Regular cardiac myocyte (primary cell): ENCODE results near the gene MAGOH. TPM values are rescaled to one million over a fixed set of nuclear protein-coding genes. Genes with fewer than 3 reads are reported as not detected.

ENCODE experiments used
- total RNA-seq: library from RNA; depleted of rRNA; stranded (reverse); fragments of >200 nt; gene quantifications from 2 replicates; pipeline ENCODE4 v1.2.3, GENCODE V29; 2014

MAGOH gene
- 22.3 and 70.4 TPM in 2 replicates for total RNA-seq

GRCh38 chr1:53238197-53239155 is at the start of gene MAGOH:
Gene MAGOH (minus strand): TSS chr1:53238518. CDS start chr1:53238448, 70 bp downstream.

DNA sequence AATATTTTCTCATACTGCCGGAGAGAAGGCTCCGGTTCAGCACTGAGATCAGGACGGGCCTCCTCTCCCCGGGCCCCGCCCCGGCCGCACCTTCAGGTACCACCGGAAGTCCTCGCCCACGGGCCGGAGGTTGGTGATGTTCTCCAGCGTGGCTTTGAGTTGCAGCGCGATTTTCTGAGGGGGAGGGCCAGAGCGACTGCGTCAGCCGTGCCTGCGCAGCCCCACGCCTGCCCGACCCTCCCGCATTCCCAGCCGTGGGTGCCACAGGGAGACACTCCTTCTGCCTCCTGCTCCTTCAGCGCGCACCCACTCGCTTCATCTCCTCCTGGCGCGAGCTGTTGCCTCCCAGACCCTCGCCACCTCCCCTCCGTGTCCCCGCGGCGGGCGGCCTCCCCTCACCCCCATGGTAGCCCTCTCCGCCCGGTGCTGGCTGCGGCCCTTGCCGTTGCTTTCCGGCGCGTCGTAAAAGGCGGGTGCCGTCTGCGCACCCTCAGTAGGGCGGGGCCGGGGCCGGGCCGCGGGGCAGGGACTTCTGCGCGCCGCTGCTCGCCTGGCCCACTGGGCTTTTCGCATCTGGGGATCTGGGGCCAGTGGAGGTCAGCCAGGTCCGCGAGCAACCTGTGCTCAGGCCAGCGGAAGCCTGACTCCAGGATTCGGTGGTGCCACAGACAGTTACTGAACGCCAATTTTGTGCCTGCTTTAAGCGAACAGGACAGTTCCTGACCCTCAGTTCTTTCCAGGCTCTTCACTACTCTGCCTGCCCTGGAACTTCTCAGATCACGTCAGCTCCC is 18.0 kb downstream of the MAGOH start, which contains the start of gene CZIB:
TSS of gene CZIB (minus strand) at position 464 of the 791 bp plus-strand sequence. CDS start at position 405, 59 bp downstream.

DNA sequence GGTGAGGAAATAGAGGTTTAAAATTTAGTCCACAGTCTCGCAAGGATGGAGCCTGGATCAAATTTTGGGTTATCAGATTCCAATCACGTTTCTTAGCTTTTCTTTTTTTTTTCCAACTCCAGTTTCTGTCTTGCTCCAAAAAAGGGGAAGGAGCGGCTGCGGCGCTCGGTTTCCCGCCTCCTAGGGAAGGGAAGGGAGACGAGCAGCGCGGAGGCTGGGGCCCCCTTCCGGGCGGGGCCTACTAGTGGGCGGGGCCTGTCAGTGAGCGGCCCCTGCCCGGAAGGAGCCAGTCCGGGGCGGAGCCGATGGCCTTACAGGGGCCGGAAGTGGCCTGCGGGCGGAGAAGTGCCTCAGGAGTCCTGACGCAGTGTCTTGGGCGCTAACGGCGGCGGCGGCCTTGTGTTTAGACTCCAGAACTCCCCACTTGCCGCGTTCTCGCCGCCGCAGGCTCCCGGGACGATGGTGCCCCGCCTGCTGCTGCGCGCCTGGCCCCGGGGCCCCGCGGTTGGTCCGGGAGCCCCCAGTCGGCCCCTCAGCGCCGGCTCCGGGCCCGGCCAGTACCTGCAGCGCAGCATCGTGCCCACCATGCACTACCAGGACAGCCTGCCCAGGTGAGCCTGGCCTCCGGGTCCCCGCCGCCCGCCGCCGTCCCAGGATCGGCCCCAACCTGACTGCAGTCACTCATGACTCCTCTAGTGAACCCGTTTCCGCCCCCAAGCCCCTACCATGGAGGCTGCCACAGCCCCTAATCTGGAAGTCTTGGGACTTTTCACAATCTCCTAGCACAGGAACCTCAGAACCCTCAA is 41.6 kb downstream of the MAGOH start, which contains the start of gene CPT2:
TSS of gene CPT2 (plus strand) at position 340 of the 806 bp plus-strand sequence. CDS start at position 460, 120 bp downstream.

Other genes starting within 250 kb of the MAGOH start
- 5.6 and 22.3 TPM in 2 replicates for gene PODN, start 176.3 kb downstream of the MAGOH start, total RNA-seq
- gene SLC1A7, start 95.9 kb downstream of the MAGOH start, total RNA-seq: 0.58 and 1.1 TPM in 2 replicates
- gene CPT2, start 41.7 kb downstream of the MAGOH start, total RNA-seq: 11.8 and 14.0 TPM in 2 replicates
- gene CZIB, start 17.9 kb downstream of the MAGOH start, total RNA-seq: 44.3 and 48.5 TPM in 2 replicates
- 8.2 and 12.7 TPM in 2 replicates for gene LRP8, start 89.6 kb upstream of the MAGOH start, total RNA-seq
- gene DMRTB1, start 220.9 kb upstream of the MAGOH start, total RNA-seq: not detected in 2 replicates